Liver (tissue), 9 donors: Measurements from ENCODE around the gene APOBEC3G. TPM values are rescaled to one million over a fixed set of nuclear protein-coding genes. Genes with fewer than 3 reads are reported as not detected.
A peak's percentile ranks its signal among the peaks of the same experiment; 100 is the strongest.
"Not testable (repeated sequence)": the region's sequence is repeated elsewhere in the genome, so short reads cannot be mapped to it uniquely, and the experiment has no call there.

ENCODE experiments used
- DNase-seq: peaks from one replicate; pipeline ENCODE4 v3.0.0-alpha.2; 2017; ENCODE audit warnings: low spot score
- H3K27ac ChIP-seq, 2 donors: one replicate each; pipeline ENCODE4 v1.7.0; 2013; ENCODE audit warnings: inconsistent platforms in 2 of 2, low read length in 2 of 2, control low read depth in 1 of 2, low read depth in 1 of 2, mild to moderate bottlenecking in 1 of 2
- H3K27me3 ChIP-seq, 4 donors: one replicate each; pipeline versions ENCODE4 v1.6.1 to v1.7.0; 2013; ENCODE audit warnings: low read length in 3 of 4, inconsistent platforms in 1 of 4, mild to moderate bottlenecking in 1 of 4, moderate library complexity in 1 of 4; ENCODE audit not compliant: control insufficient read depth in 4 of 4, insufficient read depth in 4 of 4
- H3K36me3 ChIP-seq, 4 donors: one replicate each; pipeline versions ENCODE4 v1.6.1 to v1.7.0; 2013; ENCODE audit warnings: low read length in 3 of 4, mild to moderate bottlenecking in 3 of 4, low read depth in 1 of 4, moderate library complexity in 1 of 4; ENCODE audit not compliant: control insufficient read depth in 4 of 4, insufficient read depth in 3 of 4
- H3K4me1 ChIP-seq, 4 donors: one replicate each; pipeline versions ENCODE4 v1.6.1 to v1.7.0; 2013; ENCODE audit warnings: low read length in 3 of 4, mild to moderate bottlenecking in 3 of 4, moderate library complexity in 1 of 4; ENCODE audit not compliant: control insufficient read depth in 4 of 4, insufficient read depth in 4 of 4
- H3K4me3 ChIP-seq, 3 donors: one replicate each; pipeline versions ENCODE4 v1.6.1 to v1.7.0; 2013; ENCODE audit warnings: low read length in 3 of 3, control low read depth in 1 of 3, low read depth in 1 of 3, mild to moderate bottlenecking in 1 of 3
- H3K9ac ChIP-seq, 2 donors: one replicate each; pipeline ENCODE4 v1.7.0; 2013; ENCODE audit warnings: low read length in 2 of 2, mild to moderate bottlenecking in 2 of 2, moderate library complexity in 2 of 2, control low read depth in 1 of 2, low read depth in 1 of 2
- H3K9me3 ChIP-seq, 4 donors: one replicate each; pipeline versions ENCODE4 v1.6.1 to v1.7.0; 2013; ENCODE audit warnings: low read length in 3 of 4; ENCODE audit not compliant: control insufficient read depth in 4 of 4
- EGR1 ChIP-seq, 2 donors: IDR thresholded peaks; 2 replicates each; pipeline ENCODE4 v1.6.1; 2016 to 2018; ENCODE audit warnings: antibody characterized with exemption in 2 of 2, low read depth in 2 of 2
- FOXA1 ChIP-seq: IDR thresholded peaks from 2 replicates; pipeline ENCODE4 v1.6.1; 2016; ENCODE audit warnings: antibody characterized with exemption
- GABPA ChIP-seq, 2 donors: IDR thresholded peaks in 1 of 2; conservative IDR thresholded peaks in 1 of 2; 2 replicates each; pipeline ENCODE4 v1.6.1; 2016; ENCODE audit warnings: antibody characterized with exemption in 2 of 2, mild to moderate bottlenecking in 1 of 2, moderate library complexity in 1 of 2
- JUND ChIP-seq, 2 donors: IDR thresholded peaks; 2 replicates each; pipeline ENCODE4 v1.6.1; 2016; ENCODE audit warnings: antibody characterized with exemption in 2 of 2
- NR2F2 ChIP-seq: IDR thresholded peaks from 2 replicates; pipeline ENCODE4 v1.6.1; 2016; ENCODE audit warnings: antibody characterized with exemption
- RAD21 ChIP-seq, 2 donors: IDR thresholded peaks; 2 replicates each; pipeline ENCODE4 v1.6.1; 2016; ENCODE audit warnings: antibody characterized with exemption in 2 of 2, mild to moderate bottlenecking in 2 of 2
- RXRA ChIP-seq, 2 donors: IDR thresholded peaks; 2 replicates each; pipeline ENCODE4 v1.6.1; 2017 to 2018; ENCODE audit warnings: antibody characterized with exemption in 2 of 2, mild to moderate bottlenecking in 1 of 2
- SP1 ChIP-seq: IDR thresholded peaks from 2 replicates; pipeline ENCODE4 v1.6.1; 2018; ENCODE audit warnings: antibody characterized with exemption, mild to moderate bottlenecking
- WGBS: extraction: QIAGEN DNeasy Blood & Tissue Kit; methylation state at CpG from one replicate; pipeline ENCODE4 v1.1.7; 2013; 5-methylcytosine and 5-hydroxymethylcytosine counted together
- polyA plus RNA-seq, 2 donors: library from polyadenylated mRNA; stranded (reverse) in 1 of 2; unstranded in 1 of 2; fragments of 200-250 nt in 1 of 2; fragments of >200 nt in 1 of 2; fragmentation: Nextera tagmentation in 1 of 2; extraction: Ambion mirVana in 1 of 2; gene quantifications; one replicate each; pipeline versions ENCODE4 v1.2.1 to v1.2.3, GENCODE V29; 2013 to 2015
- total RNA-seq, 2 donors: library from RNA; depleted of rRNA; stranded (reverse); fragments of >200 nt; gene quantifications; one replicate each; pipeline ENCODE4 v1.2.3, GENCODE V29; 2014
- TF ChIP-seq, protein P1 (sequence below): IDR thresholded peaks from 2 replicates; pipeline ENCODE4 v1.6.1; 2016; ENCODE audit warnings: antibody characterized with exemption, mild to moderate bottlenecking
- TF ChIP-seq, protein P2 (sequence below): IDR thresholded peaks from 2 replicates; pipeline ENCODE4 v1.6.1; 2016; ENCODE audit warnings: antibody characterized with exemption
- TF ChIP-seq, protein P3 (sequence below): IDR thresholded peaks from 2 replicates; pipeline ENCODE4 v1.6.1; 2016; ENCODE audit warnings: antibody characterized with exemption
- TF ChIP-seq, protein P4 (sequence below): IDR thresholded peaks from 2 replicates; pipeline ENCODE4 v1.6.1; 2016; ENCODE audit warnings: antibody characterized with exemption
- donor health status: healthy.
- donor health status: healthy.
- donor health status: healthy.
- donor health status: healthy.
- donor health status: healthy.

The APOBEC3G gene
- total and polyA plus RNA-seq, 4 donors, result 1.9 to 9.2 (median 2.9) TPM

DNA sequence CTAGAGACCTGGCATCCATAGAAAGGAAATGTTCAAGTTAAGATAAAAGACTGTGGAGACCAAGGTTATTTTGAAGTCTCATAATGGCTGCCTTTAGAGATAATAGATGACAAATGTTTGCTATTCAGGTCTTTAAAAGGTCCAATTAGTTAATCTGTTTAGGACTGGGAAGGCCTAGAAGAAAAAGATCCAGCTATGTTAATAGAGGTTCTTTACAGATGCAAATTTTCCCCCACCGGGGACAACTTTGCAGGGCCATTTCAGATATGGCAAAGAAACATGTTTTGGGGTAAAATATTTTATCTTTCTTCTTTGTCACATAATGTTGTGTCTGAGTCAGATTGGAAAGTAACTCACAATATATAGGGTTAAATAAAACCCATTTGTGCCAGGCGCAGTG is 3.1 kb upstream of the APOBEC3G start:
- Histone ChIP-seq H3K4me3 (no peak overlapping the region), H3K9ac (no peak overlapping the region), H3K27me3 (no peaks in the 10 kb centered on the region), H3K9me3 (no peaks in the 10 kb centered on the region), H3K4me1 (peaks cover 0 to 2% (median 0%) of the 10 kb centered on the region in 4 donors), H3K27ac (no peak overlapping the region), H3K36me3 (no peaks in the 10 kb centered on the region)
- TF ChIP-seq, protein P1, sequence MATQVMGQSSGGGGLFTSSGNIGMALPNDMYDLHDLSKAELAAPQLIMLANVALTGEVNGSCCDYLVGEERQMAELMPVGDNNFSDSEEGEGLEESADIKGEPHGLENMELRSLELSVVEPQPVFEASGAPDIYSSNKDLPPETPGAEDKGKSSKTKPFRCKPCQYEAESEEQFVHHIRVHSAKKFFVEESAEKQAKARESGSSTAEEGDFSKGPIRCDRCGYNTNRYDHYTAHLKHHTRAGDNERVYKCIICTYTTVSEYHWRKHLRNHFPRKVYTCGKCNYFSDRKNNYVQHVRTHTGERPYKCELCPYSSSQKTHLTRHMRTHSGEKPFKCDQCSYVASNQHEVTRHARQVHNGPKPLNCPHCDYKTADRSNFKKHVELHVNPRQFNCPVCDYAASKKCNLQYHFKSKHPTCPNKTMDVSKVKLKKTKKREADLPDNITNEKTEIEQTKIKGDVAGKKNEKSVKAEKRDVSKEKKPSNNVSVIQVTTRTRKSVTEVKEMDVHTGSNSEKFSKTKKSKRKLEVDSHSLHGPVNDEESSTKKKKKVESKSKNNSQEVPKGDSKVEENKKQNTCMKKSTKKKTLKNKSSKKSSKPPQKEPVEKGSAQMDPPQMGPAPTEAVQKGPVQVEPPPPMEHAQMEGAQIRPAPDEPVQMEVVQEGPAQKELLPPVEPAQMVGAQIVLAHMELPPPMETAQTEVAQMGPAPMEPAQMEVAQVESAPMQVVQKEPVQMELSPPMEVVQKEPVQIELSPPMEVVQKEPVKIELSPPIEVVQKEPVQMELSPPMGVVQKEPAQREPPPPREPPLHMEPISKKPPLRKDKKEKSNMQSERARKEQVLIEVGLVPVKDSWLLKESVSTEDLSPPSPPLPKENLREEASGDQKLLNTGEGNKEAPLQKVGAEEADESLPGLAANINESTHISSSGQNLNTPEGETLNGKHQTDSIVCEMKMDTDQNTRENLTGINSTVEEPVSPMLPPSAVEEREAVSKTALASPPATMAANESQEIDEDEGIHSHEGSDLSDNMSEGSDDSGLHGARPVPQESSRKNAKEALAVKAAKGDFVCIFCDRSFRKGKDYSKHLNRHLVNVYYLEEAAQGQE, result no peak
- no peak for TF ChIP-seq EGR1 (IDR thresholded peaks at IDR 0.05; ENCODE audit: low read depth in 2 of 2)
- TF ChIP-seq NR2F2, result no peak
- TF ChIP-seq FOXA1, result no peak
- TF ChIP-seq JUND (IDR thresholded peaks at IDR 0.05), result no peak
- TF ChIP-seq RXRA (IDR thresholded peaks at IDR 0.05), result no peak
- TF ChIP-seq, protein P2, sequence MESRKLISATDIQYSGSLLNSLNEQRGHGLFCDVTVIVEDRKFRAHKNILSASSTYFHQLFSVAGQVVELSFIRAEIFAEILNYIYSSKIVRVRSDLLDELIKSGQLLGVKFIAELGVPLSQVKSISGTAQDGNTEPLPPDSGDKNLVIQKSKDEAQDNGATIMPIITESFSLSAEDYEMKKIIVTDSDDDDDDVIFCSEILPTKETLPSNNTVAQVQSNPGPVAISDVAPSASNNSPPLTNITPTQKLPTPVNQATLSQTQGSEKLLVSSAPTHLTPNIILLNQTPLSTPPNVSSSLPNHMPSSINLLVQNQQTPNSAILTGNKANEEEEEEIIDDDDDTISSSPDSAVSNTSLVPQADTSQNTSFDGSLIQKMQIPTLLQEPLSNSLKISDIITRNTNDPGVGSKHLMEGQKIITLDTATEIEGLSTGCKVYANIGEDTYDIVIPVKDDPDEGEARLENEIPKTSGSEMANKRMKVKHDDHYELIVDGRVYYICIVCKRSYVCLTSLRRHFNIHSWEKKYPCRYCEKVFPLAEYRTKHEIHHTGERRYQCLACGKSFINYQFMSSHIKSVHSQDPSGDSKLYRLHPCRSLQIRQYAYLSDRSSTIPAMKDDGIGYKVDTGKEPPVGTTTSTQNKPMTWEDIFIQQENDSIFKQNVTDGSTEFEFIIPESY, result no peak
- TF ChIP-seq, protein P3, sequence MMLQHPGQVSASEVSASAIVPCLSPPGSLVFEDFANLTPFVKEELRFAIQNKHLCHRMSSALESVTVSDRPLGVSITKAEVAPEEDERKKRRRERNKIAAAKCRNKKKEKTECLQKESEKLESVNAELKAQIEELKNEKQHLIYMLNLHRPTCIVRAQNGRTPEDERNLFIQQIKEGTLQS, result no peak
- TF ChIP-seq, protein P4, sequence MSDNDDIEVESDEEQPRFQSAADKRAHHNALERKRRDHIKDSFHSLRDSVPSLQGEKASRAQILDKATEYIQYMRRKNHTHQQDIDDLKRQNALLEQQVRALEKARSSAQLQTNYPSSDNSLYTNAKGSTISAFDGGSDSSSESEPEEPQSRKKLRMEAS, result no peak
- TF ChIP-seq GABPA (IDR thresholded peaks at IDR 0.05 in 1 of 2, conservative IDR thresholded peaks at IDR 0.05 in 1 of 2), result no peak
- TF ChIP-seq SP1, result no peak
- no peak for DNase-seq
- 48% methylated on average over 2 of the region's 2 CpGs for WGBS

DNA sequence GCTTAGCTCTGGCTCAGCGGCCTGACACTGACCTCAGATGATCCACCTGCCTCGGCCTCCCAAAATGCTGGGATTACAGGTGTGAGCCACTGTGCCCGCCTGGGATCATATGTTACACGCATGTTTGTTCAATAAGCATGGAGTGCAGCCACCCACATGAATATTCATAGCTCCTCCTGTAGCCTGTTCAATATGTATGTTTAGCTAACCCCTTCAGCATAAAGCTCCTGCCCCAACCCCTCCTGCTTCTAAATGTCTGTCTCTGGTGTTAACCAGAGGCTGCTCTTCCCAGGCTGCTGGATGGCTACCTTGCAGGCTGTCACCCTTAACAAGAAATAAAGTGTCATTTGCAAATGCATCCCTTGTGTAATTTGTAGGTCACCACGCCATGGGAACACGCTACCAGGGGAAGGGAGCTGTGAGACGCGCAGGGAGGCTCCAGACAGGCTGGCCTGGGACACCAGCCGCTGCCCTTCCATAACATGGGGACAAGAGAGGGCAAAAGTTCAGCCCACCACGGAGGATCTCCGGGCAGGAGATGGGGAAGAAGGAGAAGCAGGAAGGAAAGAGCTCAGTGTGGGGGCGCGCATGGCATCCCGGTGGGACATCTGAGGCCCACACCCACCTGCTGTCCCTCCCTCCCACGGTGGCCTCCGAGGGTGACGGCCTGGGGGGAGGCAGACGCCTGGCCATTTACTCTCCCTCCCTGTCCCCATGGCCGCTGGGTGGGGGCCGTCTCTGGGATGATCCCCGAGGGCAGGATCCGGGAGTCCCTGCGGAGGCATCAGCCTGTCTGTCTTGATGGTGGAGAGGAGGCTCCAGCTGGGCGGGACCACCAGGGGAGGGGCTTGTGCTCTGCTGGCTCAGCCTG is 685 bp upstream of the APOBEC3G start:
- not testable (repeated sequence) for H3K27me3 ChIP-seq, H3K9me3 ChIP-seq, DNase-seq, H3K36me3 ChIP-seq, H3K4me1 ChIP-seq, H3K9ac ChIP-seq, H3K27ac ChIP-seq
- H3K4me3 ChIP-seq, result peak overlapping the region in 1 of 3 donors; percentile 33
- 31% methylated on average over 23 of the region's 24 CpGs for WGBS
- TF ChIP-seq RAD21 (IDR thresholded peaks at IDR 0.05), result peak in 1 of 2 donors; percentile 2

DNA sequence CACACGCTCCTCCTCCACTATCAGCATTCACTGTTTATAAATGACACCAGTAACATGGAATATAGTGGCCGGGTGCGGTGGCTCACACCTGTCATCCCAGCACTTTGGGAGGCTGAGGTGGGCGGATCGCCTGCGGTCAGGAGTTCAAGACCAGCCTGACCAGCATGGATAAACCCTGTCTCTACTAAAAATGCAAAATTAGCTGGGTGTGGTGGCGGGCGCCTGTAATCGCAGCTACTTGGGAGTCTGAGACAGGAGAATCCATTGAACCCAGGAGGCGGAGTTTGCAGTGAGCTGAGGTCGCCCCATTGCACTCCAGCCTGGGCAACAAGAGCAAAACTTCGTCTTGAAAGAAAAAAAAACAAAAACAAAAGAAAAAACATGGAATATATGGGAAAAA is 837 bp downstream of the APOBEC3G start:
- not testable (repeated sequence) for DNase-seq, H3K27ac ChIP-seq, H3K36me3 ChIP-seq, H3K4me3 ChIP-seq, H3K4me1 ChIP-seq, H3K27me3 ChIP-seq, H3K9me3 ChIP-seq
- 89% methylated on average over 12 of the region's 12 CpGs for WGBS
- H3K9ac ChIP-seq, result peak overlapping the region in 1 of 2 donors; percentile 63
